BJ (cell line): Measurements from ENCODE around the gene FUT9. TPM values are rescaled to one million over a fixed set of nuclear protein-coding genes. Genes with fewer than 3 reads are reported as not detected.

Experiments
- CTCF ChIA-PET: fragments of 350-600 bp; formaldehyde crosslinking; extraction: SDS; loops from one replicate; lab custom pipeline; 2021; ENCODE audit warnings: antibody characterized with exemption, inconsistent platforms; lab: Yijun Ruan, JAX
- POLR2A ChIA-PET: fragments of 300-600 bp; sonication (Branson Sonifier 250); formaldehyde crosslinking; extraction: SDS; loops from one replicate; lab custom pipeline; 2021; ENCODE audit warnings: antibody characterized with exemption; lab: Charles Lee
- DNase-seq: peaks from one replicate; pipeline ENCODE4 v3.0.0-alpha.2; 2011; ENCODE audit warnings: low read depth
- H3K27me3 ChIP-seq: 2 replicates; pipeline ENCODE4 v1.6.0; 2011; ENCODE audit warnings: low read length; ENCODE audit not compliant: control insufficient read depth, insufficient read depth
- H3K36me3 ChIP-seq: 2 replicates; pipeline ENCODE4 v1.5.1; 2011; ENCODE audit warnings: low read length; ENCODE audit not compliant: control insufficient read depth, insufficient read depth
- H3K4me3 ChIP-seq: 2 replicates; pipeline ENCODE4 v1.5.1; 2011; ENCODE audit warnings: low read depth, mild to moderate bottlenecking, control low read depth, low read length
- polyA plus RNA-seq: library from polyadenylated mRNA; depleted of rRNA; stranded (reverse); fragments of >200 nt; gene quantifications from 2 replicates; pipeline ENCODE4 v1.2.3, GENCODE V29; 2011
- TF ChIP-seq, protein P1 (sequence below): IDR thresholded peaks from 2 replicates; pipeline ENCODE4 v1.5.1; 2011; ENCODE audit warnings: low read depth, mild to moderate bottlenecking, control low read depth, inconsistent platforms, low read length, moderate library complexity; ENCODE audit not compliant: insufficient read depth

The FUT9 gene
- polyA plus RNA-seq, 1 experiment: not detected

DNA sequence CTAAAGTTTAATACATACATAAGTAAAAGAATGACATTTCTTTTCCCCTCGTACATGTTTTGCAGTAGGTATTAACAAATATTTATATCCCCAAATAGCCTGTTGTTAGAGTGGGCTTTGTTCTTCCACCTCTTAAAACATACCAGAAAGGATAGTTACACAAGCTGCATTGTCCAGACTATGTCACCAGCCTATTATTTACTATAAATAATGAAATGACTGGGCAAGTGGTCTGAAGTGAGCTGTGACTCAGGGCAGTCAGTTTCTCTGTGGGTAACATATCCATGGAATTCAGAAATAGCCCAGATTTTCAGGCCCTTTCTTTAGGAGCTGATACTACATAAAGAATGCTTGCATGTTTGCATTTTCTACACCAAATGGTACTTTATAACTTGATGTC is 60.1 kb downstream of the FUT9 start:
- ChIA-PET POLR2A (no interaction called here), CTCF (no interaction called here)

DNA sequence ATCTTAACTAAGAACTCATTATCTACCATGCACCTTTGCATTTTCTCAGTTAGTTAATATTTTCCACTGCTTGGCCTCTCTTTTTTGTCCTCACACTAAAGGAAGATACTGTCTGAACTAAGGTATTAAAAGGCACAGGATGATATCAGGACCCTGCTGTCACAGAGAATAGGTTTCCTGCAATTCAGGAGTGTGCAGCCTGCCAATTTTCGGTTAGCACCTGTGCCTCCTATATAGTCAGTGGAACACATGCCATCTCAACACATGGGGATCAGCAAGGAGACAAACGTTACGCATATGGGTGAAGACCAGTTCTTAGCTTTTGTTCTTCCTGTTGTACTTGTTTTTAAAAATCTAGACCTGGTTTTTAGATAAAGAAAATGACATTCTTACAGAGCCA is 71.0 kb downstream of the FUT9 start:
- TF ChIP-seq, protein P1, sequence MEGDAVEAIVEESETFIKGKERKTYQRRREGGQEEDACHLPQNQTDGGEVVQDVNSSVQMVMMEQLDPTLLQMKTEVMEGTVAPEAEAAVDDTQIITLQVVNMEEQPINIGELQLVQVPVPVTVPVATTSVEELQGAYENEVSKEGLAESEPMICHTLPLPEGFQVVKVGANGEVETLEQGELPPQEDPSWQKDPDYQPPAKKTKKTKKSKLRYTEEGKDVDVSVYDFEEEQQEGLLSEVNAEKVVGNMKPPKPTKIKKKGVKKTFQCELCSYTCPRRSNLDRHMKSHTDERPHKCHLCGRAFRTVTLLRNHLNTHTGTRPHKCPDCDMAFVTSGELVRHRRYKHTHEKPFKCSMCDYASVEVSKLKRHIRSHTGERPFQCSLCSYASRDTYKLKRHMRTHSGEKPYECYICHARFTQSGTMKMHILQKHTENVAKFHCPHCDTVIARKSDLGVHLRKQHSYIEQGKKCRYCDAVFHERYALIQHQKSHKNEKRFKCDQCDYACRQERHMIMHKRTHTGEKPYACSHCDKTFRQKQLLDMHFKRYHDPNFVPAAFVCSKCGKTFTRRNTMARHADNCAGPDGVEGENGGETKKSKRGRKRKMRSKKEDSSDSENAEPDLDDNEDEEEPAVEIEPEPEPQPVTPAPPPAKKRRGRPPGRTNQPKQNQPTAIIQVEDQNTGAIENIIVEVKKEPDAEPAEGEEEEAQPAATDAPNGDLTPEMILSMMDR: no peak

More for the DNA sequence above, 60.1 kb downstream of the FUT9 start:
- DNase-seq: no peak
- H3K4me3 ChIP-seq: no peak overlapping the region
- TF ChIP-seq, protein P1: no peak
- H3K36me3 ChIP-seq: no peaks in the 10 kb centered on the region
- H3K27me3 ChIP-seq: no peaks in the 10 kb centered on the region

DNA sequence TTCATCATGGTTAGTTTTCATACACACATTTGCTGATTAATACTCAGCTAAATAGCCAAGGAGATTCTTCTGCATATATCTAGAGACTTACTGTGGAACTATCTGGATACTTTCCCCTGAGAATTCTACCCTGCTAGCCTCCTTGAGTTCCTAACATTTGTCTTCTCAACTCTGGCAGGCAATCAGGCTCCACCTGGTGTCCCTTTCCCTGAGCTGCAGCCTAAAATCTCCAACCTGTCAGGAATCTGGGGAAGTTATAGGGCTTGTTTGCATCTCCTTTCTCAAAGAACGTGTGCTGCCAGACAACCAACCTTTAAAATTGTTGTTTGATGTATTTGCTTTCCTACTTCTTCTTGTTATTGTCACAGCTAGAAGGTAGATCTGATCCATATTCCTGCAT is 73.4 kb downstream of the FUT9 start:
- ChIA-PET POLR2A (no interaction called here), CTCF (no interaction called here)
- Histone ChIP-seq H3K4me3 (no peak overlapping the region), H3K36me3 (no peaks in the 10 kb centered on the region), H3K27me3 (no peaks in the 10 kb centered on the region)
- DNase-seq: no peak
- TF ChIP-seq, protein P1: no peak

More for the DNA sequence above, 71.0 kb downstream of the FUT9 start:
- POLR2A ChIA-PET: no interaction called here
- no peak for DNase-seq
- CTCF ChIA-PET: no interaction called here
- H3K4me3 ChIP-seq: no peak overlapping the region
- H3K27me3 ChIP-seq: no peaks in the 10 kb centered on the region
- H3K36me3 ChIP-seq: no peaks in the 10 kb centered on the region

GRCh38 chr6:96094077-96094476 is 78.3 kb downstream of the FUT9 start:
- no peaks in the 10 kb centered on the region for H3K36me3 ChIP-seq
- TF ChIP-seq, protein P1: no peak
- no peaks in the 10 kb centered on the region for H3K27me3 ChIP-seq
- ChIA-PET CTCF (no interaction called here), POLR2A (no interaction called here)
- no peak overlapping the region for H3K4me3 ChIP-seq
- DNase-seq: no peak

- TF ChIP-seq, protein P1: no peak
- POLR2A ChIA-PET: no interaction called here
- CTCF ChIA-PET: no interaction called here
- no peak overlapping the region for H3K4me3 ChIP-seq
- no peak for DNase-seq
- H3K27me3 ChIP-seq: no peaks in the 10 kb centered on the region
- H3K36me3 ChIP-seq: no peaks in the 10 kb centered on the region
Measured at GRCh38 chr6:96099069-96099468, 83.3 kb downstream of the FUT9 start.
